D721Med (cell line): ENCODE results near the gene MYO15A.

Experiments
- DNase-seq: peaks from one replicate; pipeline ENCODE4 v3.0.0; 2011; ENCODE audit warnings: low spot score; ENCODE audit not compliant: insufficient read length
- FAIRE-seq: peaks from 2 replicates; lab custom pipeline; 2011; peaks lifted over from hg19 to GRCh38; lab: Jason Lieb, UNC
- TF ChIP-seq, protein P1 (sequence below): IDR thresholded peaks from 2 replicates; pipeline ENCODE4 v1.5.1; 2012; ENCODE audit warnings: mild to moderate bottlenecking, control low read depth; ENCODE audit not compliant: insufficient read depth; ENCODE audit errors: missing control alignments

The MYO15A gene

DNA sequence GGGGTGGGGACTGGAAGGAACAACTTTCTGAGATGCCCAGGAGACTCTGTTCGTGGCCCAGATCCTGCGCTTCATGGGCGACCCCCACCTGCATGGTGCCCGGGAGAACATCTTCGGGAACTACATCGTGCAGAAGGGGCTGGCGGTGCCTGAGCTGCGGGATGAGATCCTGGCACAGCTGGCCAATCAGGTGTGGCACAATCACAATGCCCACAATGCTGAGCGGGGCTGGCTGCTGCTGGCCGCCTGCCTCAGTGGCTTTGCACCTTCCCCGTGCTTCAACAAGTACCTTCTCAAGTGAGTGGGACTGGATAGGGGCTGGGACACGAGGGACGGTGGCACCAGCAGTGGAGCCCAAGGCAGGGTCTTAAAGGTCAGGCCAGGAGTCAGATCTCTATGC, 37.3 kb downstream of the MYO15A start:
- no peak for DNase-seq
- FAIRE-seq: no peak
- TF ChIP-seq, protein P1, sequence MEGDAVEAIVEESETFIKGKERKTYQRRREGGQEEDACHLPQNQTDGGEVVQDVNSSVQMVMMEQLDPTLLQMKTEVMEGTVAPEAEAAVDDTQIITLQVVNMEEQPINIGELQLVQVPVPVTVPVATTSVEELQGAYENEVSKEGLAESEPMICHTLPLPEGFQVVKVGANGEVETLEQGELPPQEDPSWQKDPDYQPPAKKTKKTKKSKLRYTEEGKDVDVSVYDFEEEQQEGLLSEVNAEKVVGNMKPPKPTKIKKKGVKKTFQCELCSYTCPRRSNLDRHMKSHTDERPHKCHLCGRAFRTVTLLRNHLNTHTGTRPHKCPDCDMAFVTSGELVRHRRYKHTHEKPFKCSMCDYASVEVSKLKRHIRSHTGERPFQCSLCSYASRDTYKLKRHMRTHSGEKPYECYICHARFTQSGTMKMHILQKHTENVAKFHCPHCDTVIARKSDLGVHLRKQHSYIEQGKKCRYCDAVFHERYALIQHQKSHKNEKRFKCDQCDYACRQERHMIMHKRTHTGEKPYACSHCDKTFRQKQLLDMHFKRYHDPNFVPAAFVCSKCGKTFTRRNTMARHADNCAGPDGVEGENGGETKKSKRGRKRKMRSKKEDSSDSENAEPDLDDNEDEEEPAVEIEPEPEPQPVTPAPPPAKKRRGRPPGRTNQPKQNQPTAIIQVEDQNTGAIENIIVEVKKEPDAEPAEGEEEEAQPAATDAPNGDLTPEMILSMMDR: no peak

DNA sequence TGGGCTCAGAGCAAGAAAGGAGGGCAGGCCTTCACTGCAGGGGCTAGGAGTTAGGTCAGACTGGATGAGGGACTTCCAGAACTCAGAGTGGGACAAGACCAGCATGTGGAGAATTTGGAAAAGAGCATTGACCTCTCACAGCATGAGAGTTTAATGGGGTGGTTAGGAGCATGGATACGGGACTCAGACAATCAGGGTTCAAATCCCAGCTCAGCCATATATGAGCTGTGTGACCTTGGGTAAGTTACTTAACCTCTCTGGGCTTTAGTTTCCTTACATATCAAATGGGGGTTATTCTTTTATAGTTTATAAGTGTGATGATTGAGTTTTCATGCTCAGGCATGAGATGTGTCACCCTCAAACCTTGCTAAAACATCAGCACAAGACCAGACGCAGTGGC, 37.7 kb downstream of the MYO15A start:
- TF ChIP-seq, protein P1: no peak
- DNase-seq (no peak), FAIRE-seq (no peak)

GRCh38 chr17:18146980-18147379, 38.4 kb downstream of the MYO15A start:
- TF ChIP-seq, protein P1: no peak
- DNase-seq (no peak), FAIRE-seq (no peak)

DNA sequence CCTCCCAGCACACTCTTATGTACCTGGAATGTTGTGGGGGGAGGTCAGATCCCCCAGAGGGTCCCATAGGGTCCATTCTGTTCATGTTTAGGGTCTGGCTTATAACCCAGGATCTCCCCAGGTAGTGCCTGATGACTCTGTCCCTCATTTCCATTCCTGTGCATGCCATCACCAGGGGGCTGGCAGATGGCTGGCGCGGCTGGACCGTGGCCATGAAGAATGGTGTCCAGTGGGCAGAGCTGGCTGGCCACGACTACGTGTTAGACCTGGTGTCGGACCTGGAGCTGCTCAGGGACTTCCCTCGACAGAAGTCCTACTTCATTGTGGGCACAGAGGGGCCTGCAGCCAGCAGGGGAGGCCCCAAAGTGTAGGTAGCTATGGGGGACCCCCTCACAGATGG, 40.0 kb downstream of the MYO15A start:
- FAIRE-seq (no peak), DNase-seq (no peak)
- TF ChIP-seq, protein P1: no peak

DNA sequence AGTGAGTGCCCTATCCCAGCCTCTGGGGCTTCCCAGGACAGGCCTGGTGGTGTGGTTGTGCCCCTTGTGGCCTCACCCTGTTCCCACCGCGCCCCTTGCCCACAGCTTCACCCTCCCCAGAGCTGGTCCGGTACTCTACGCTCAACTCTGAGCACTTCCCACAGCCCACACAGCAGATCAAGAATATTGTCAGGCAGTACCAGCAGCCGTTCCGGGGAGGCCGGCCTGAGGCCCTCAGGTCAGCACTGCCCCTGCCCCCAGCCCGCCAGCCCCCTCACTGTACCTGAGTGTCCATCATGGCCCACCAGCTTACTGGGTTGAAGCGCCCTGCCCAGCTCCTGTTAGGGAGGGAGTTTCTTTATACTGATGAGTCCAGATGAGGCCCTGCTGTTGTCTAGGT, 42.7 kb downstream of the MYO15A start:
- TF ChIP-seq, protein P1: no peak
- DNase-seq: no peak
- no peak for FAIRE-seq

DNA sequence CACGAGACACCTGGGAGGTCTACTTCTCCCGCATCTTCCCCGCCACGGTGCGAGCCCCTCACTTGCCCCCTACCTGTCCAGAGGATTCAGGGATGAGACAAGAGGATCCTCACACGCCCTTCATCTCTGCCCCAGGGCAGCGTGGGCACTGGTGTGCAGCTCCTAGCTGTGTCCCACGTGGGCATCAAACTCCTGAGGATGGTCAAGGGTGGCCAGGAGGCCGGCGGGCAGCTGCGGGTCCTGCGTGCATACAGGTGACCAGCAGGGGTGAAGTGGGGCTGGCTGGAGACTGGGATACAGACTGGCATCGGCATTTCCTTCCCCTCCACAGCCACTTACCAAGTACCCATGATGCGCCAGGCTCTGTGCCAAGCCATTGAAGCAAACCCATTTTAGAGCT, 46.6 kb downstream of the MYO15A start:
- FAIRE-seq: no peak
- TF ChIP-seq, protein P1: no peak
- DNase-seq: no peak

- TF ChIP-seq, protein P1: no peak
- FAIRE-seq (no peak), DNase-seq (no peak)
These were observed 47.8 kb downstream of the MYO15A start for GRCh38 chr17:18156171-18156975.
